GM18858 (cell line): Measurements from ENCODE around the gene ERVV-1.
"Not testable (repeated sequence)": the region's sequence is repeated elsewhere in the genome, so short reads cannot be mapped to it uniquely, and the experiment has no call there.

Experiments
- ATAC-seq: cut with Tn5 transposase; IDR thresholded peaks from one replicate; pipeline ENCODE4 v1.9.1; 2021; ENCODE audit not compliant: unreplicated experiment

ERVV-1 gene, protein sequence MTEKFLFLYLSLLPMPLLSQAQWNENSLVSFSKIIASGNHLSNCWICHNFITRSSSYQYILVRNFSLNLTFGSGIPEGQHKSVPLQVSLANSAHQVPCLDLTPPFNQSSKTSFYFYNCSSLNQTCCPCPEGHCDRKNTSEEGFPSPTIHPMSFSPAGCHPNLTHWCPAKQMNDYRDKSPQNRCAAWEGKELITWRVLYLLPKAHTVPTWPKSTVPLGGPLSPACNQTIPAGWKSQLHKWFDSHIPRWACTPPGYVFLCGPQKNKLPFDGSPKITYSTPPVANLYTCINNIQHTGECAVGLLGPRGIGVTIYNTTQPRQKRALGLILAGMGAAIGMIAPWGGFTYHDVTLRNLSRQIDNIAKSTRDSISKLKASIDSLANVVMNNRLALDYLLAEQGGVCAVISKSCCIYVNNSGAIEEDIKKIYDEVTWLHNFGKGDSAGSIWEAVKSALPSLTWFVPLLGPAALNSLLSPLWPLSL

GRCh38 chr19:53013621-53014020 is at the start of gene ERVV-1:
Gene ERVV-1 (plus strand): TSS chr19:53013921. CDS start chr19:53014091, 170 bp downstream.
- ATAC-seq: no peak

GRCh38 chr19:52967772-52968171 is 45.9 kb upstream of the ERVV-1 start:
- ATAC-seq: no peak

- ATAC-seq: no peak
Observed at GRCh38 chr19:52981329-52981728, 32.4 kb upstream of the ERVV-1 start.

DNA sequence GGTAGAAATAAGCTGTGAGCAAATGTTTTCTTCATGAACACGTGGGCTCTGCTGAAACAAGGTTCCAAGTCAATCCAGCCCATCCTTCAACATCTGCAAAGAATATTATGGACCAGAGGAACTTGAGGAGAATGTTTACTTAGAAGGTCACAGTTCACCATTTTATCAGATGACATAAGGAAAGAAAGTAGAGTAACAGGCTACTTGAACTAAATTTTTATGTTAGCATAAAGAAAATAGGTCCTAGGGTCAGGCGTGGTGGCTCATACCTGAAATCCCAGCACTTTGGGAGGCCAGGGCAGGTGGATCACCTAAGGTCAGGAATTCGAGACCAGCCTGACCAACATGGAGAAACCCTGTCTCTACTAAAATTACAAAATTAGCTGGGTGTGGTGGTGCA is 30.6 kb upstream of the ERVV-1 start:
- not testable (repeated sequence) for ATAC-seq

- ATAC-seq: no peak
Observed at GRCh38 chr19:52987221-52987620, 26.5 kb upstream of the ERVV-1 start.

DNA sequence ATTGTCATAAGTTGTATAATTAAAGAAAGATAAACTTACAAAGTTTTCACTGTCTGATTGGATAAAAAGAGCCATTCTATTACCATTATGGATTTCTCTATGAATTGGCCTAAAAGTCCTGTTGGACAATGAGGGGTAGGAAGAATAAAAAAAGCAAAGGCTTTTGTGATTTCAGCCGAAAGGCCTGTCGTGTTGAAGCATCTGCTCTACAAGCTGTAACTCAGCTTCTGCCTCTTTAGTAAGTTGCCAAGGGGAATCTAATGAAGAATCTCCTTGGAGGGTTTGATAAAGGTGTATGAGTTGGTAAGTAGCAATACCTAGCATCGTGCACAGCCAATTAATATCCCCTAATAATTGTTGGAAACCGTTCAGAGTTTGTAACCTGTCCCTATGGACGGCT is 25.2 kb upstream of the ERVV-1 start:
- ATAC-seq: no peak

- ATAC-seq: no peak
Observed at GRCh38 chr19:52990759-52991418, 22.8 kb upstream of the ERVV-1 start.

DNA sequence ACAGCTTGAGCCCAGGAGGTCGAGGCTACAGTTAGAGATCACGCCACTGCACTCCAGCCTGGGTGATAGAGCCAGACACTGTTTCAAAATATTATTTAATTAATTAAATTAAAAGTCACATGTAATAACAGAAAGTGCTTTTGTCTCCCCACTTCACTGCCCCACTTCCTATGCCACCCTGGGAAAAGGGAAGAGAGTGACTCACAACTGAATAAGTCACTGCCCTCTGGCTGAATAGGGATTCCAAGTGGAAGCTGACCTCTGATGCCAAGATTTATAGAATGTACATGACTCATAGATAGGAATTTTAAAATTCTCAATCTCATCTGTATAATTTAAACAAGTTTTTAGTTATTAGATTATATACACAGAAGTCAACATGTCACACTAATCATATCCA is 22.2 kb upstream of the ERVV-1 start:
- ATAC-seq: no peak

DNA sequence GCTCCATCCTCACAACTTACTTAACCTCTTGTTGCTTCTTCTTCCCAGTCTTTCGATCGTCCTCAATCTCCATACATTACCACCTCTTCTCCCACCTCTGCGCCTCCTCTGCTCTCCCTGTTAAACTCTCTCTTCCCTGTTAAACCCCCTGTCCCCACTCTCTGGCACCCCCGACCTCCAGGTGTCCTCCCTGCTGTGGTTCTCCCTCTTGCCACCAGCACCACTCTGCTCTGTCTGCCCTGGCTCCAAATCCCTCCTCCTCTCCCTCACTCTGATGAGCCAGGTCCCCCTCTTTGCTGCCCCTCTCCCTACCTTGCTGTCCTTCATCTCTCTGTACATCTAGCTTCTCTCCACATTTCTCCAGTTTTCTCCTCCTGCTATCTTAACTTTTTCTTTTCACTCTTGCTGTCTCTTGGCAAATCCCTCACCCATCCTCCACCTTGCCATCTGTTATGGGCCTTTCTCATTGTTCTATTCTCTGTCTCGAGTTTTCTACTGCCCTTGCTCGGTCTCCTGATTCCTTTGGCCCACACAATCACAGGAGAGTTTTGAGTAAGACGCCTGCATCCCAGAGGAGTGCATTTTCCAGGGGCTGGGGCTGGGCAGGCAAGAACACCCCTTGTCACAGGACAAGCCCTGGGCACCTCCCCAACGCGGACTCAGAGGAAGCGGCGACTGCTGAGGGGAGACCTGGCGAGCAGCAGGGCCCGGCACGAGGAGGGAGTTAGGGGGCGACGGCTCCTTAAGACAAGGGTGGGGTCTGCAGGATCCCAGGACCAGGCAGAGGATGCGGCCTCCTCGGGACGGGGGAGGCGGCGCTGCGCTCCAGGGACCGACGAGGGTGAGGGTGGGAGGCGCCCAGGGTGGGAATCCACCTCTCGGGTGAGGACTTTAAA is 21.4 kb upstream of the ERVV-1 start:
- ATAC-seq: no peak

- ATAC-seq: no peak
Observed at GRCh38 chr19:52993342-52994178, 20.2 kb upstream of the ERVV-1 start.

DNA sequence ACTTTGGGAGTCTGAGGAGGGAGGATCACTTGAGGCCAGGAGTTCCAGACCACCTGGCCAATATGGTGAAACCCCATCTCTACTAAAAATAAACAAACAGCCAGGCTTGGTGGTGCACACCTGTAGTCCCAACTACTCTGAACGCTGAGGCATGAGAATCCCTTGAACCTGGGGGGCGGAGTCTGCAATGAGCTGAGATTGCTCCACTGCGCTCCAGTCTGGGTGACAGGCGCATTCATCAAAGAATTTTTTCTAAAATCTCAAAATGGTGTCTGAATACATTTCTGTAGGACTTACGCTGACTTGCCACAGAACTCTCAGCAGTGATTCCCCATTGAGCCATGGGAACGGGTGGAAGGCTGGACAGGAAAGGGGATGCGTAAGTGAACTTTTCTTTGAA is 18.0 kb upstream of the ERVV-1 start:
- ATAC-seq: no peak

- no peak for ATAC-seq
Observed at GRCh38 chr19:52997975-52998374, 15.7 kb upstream of the ERVV-1 start.

GRCh38 chr19:53002479-53002878 is 11.2 kb upstream of the ERVV-1 start:
- no peak for ATAC-seq

GRCh38 chr19:53004242-53004641 is 9.5 kb upstream of the ERVV-1 start:
- no peak for ATAC-seq

DNA sequence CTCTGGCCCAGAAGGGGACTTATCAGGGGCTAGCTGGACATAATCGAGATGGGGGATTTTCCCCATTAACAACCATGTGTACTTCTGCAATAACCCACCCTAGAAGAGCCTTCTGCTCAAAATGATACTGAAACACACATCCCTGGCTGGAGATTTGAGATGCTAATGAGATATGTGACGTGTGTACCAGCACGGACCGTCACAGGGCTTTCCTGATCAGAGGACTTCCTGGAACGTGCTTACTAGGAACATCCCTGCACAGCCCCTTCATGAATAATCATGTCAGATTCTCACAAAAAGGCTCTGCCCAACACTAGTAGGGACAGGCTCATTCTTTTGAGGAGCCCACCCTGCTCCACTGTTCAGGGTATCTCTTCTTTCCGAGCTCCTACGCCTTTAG is 6.5 kb upstream of the ERVV-1 start:
- ATAC-seq: no peak

- no peak for ATAC-seq
Observed at GRCh38 chr19:53007606-53008005, 6.1 kb upstream of the ERVV-1 start.

GRCh38 chr19:53008061-53008778 is 5.5 kb upstream of the ERVV-1 start:
- ATAC-seq: no peak

GRCh38 chr19:53010494-53010893 is 3.2 kb upstream of the ERVV-1 start:
- no peak for ATAC-seq

GRCh38 chr19:53012006-53012405 is 1.7 kb upstream of the ERVV-1 start:
- no peak for ATAC-seq

DNA sequence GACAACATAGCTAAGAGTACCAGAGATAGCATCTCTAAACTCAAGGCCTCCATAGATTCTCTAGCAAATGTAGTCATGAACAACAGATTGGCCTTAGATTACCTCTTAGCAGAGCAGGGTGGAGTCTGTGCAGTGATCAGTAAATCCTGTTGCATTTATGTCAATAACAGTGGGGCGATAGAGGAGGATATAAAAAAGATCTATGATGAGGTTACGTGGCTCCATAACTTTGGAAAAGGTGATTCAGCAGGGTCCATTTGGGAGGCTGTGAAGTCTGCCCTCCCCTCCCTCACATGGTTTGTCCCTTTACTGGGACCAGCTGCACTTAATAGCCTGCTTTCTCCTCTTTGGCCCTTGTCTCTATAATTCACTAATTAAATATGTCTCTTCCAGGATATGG is 1.4 kb downstream of the ERVV-1 start:
- no peak for ATAC-seq
